HUES64 (cell line): ENCODE results near the gene UGT2B15.
"Not testable (repeated sequence)": the region's sequence is repeated elsewhere in the genome, so short reads cannot be mapped to it uniquely, and the experiment has no call there.

Source experiments
- H3K27ac ChIP-seq: 2 replicates; pipeline ENCODE4 v1.7.0; 2013; ENCODE audit warnings: low read depth, low read length, inconsistent platforms
- H3K27me3 ChIP-seq: 2 replicates; pipeline ENCODE4 v1.6.1; 2013; ENCODE audit warnings: mild to moderate bottlenecking, low read length; ENCODE audit not compliant: insufficient read depth
- H3K36me3 ChIP-seq: 2 replicates; pipeline ENCODE4 v1.6.1; 2013; ENCODE audit warnings: mild to moderate bottlenecking, low read length; ENCODE audit not compliant: insufficient read depth
- H3K4me1 ChIP-seq: 2 replicates; pipeline ENCODE4 v1.6.1; 2013; ENCODE audit warnings: mild to moderate bottlenecking, low read length, moderate library complexity; ENCODE audit not compliant: insufficient read depth
- H3K4me3 ChIP-seq: 2 replicates; pipeline ENCODE4 v1.5.1; 2013; ENCODE audit warnings: mild to moderate bottlenecking, low read length, moderate library complexity
- H3K9ac ChIP-seq: 2 replicates; pipeline ENCODE4 v1.6.1; 2013; ENCODE audit warnings: mild to moderate bottlenecking, low read depth, low read length
- H3K9me3 ChIP-seq: 2 replicates; pipeline ENCODE4 v1.6.1; 2013; ENCODE audit warnings: low read depth, low read length; ENCODE audit not compliant: insufficient read depth
- WGBS: fragments of 150-250, 120-280 bp; methylation state at CpG from one replicate; pipeline ENCODE4 v1.1.7; 2013; ENCODE audit warnings: missing lambda C conversion rate; 5-methylcytosine and 5-hydroxymethylcytosine counted together

Gene UGT2B15

GRCh38 chr4:68655764-68656444 is 14.5 kb downstream of the UGT2B15 start:
- H3K4me1 ChIP-seq = peaks cover 21% of the 10 kb centered on the region
- H3K27me3 ChIP-seq = no peaks in the 10 kb centered on the region
- no peak overlapping the region for H3K9ac ChIP-seq
- H3K4me3 ChIP-seq = no peak overlapping the region
- WGBS = 72% methylated on average over 3 of the region's 3 CpGs
- no peaks in the 10 kb centered on the region for H3K36me3 ChIP-seq
- H3K9me3 ChIP-seq = no peaks in the 10 kb centered on the region
- H3K27ac ChIP-seq = peak overlapping the region; percentile 46; the same call in 1 of the 2 replicates

- Histone ChIP-seq H3K4me1 (peaks cover 17% of the 10 kb centered on the region), H3K4me3 (no peak overlapping the region), H3K36me3 (no peaks in the 10 kb centered on the region), H3K27me3 (no peaks in the 10 kb centered on the region), H3K9me3 (no peaks in the 10 kb centered on the region), H3K9ac (no peak overlapping the region), H3K27ac (no peak overlapping the region)
- WGBS = 74% methylated on average over 2 of the region's 5 CpGs
These were observed 15.3 kb downstream of the UGT2B15 start for GRCh38 chr4:68654946-68655721.

GRCh38 chr4:68651932-68652331 is 18.5 kb downstream of the UGT2B15 start:
- Histone ChIP-seq H3K36me3 (no peaks in the 10 kb centered on the region), H3K9me3 (no peaks in the 10 kb centered on the region), H3K27me3 (no peaks in the 10 kb centered on the region), H3K27ac (no peak overlapping the region), H3K4me1 (peaks cover 10% of the 10 kb centered on the region), H3K9ac (no peak overlapping the region), H3K4me3 (no peak overlapping the region)
- WGBS = 100% methylated on average over 1 of the region's 1 CpG

GRCh38 chr4:68630371-68630770 is 40.1 kb downstream of the UGT2B15 start:
- H3K9me3 ChIP-seq = no peaks in the 10 kb centered on the region
- H3K4me3 ChIP-seq = no peak overlapping the region
- no peaks in the 10 kb centered on the region for H3K36me3 ChIP-seq
- no peak overlapping the region for H3K9ac ChIP-seq
- no peaks in the 10 kb centered on the region for H3K4me1 ChIP-seq
- H3K27me3 ChIP-seq = no peaks in the 10 kb centered on the region
- 94% methylated on average over 3 of the region's 3 CpGs for WGBS
- H3K27ac ChIP-seq = no peak overlapping the region

- H3K9me3 ChIP-seq, H3K4me3 ChIP-seq, H3K36me3 ChIP-seq, H3K9ac ChIP-seq, H3K4me1 ChIP-seq, H3K27me3 ChIP-seq, H3K27ac ChIP-seq: not testable (repeated sequence)
- 96% methylated on average over 2 of the region's 2 CpGs for WGBS
These were observed 47.7 kb downstream of the UGT2B15 start for GRCh38 chr4:68622731-68623130.

GRCh38 chr4:68617003-68617698 is 53.3 kb downstream of the UGT2B15 start:
- no peak overlapping the region for H3K9ac ChIP-seq
- no peaks in the 10 kb centered on the region for H3K27me3 ChIP-seq
- no peak overlapping the region for H3K27ac ChIP-seq

GRCh38 chr4:68615699-68616422 is 54.6 kb downstream of the UGT2B15 start:
- Histone ChIP-seq H3K9me3 (no peaks in the 10 kb centered on the region), H3K27ac (no peak overlapping the region), H3K4me3 (no peak overlapping the region), H3K27me3 (no peaks in the 10 kb centered on the region), H3K36me3 (no peaks in the 10 kb centered on the region), H3K9ac (no peak overlapping the region), H3K4me1 (no peaks in the 10 kb centered on the region)
- 96% methylated on average over 10 of the region's 11 CpGs for WGBS

More at GRCh38 chr4:68617003-68617698, 53.3 kb downstream of the UGT2B15 start:
- Histone ChIP-seq H3K4me3 (no peak overlapping the region), H3K9me3 (no peaks in the 10 kb centered on the region), H3K36me3 (no peaks in the 10 kb centered on the region), H3K4me1 (no peaks in the 10 kb centered on the region)

- no peaks in the 10 kb centered on the region for H3K9me3 ChIP-seq
- no CpG with 5 or more reads among the region's 1 CpG for WGBS
These were observed 56.7 kb downstream of the UGT2B15 start for GRCh38 chr4:68613752-68614151.

GRCh38 chr4:68606240-68606639 is 64.2 kb downstream of the UGT2B15 start:
- 100% methylated on average over 1 of the region's 1 CpG for WGBS
- Histone ChIP-seq H3K9ac (no peak overlapping the region), H3K4me1 (no peaks in the 10 kb centered on the region)

More at GRCh38 chr4:68613752-68614151, 56.7 kb downstream of the UGT2B15 start:
- Histone ChIP-seq H3K4me3 (no peak overlapping the region), H3K4me1 (no peaks in the 10 kb centered on the region), H3K9ac (no peak overlapping the region), H3K27me3 (no peaks in the 10 kb centered on the region), H3K36me3 (no peaks in the 10 kb centered on the region), H3K27ac (no peak overlapping the region)

GRCh38 chr4:68599150-68599549 is 71.3 kb downstream of the UGT2B15 start:
- no peaks in the 10 kb centered on the region for H3K27me3 ChIP-seq
- H3K4me3 ChIP-seq = no peak overlapping the region
- H3K36me3 ChIP-seq = no peaks in the 10 kb centered on the region
- H3K9ac ChIP-seq = no peak overlapping the region
- no peak overlapping the region for H3K27ac ChIP-seq
- 91% methylated on average over 3 of the region's 3 CpGs for WGBS
- no peaks in the 10 kb centered on the region for H3K4me1 ChIP-seq
- 0 out of 2 replicates have a peak, but pooled peaks cover 2% of the 10 kb centered on the region for H3K9me3 ChIP-seq

More at GRCh38 chr4:68606240-68606639, 64.2 kb downstream of the UGT2B15 start:
- Histone ChIP-seq H3K27me3 (no peaks in the 10 kb centered on the region), H3K4me3 (no peak overlapping the region), H3K27ac (no peak overlapping the region), H3K9me3 (0 out of 2 replicates have a peak, but pooled peaks cover 4% of the 10 kb centered on the region), H3K36me3 (no peaks in the 10 kb centered on the region)
